Measurements from ENCODE around the gene SDF2L1. TPM values are rescaled to one million over a fixed set of nuclear protein-coding genes. Genes with fewer than 3 reads are reported as not detected.
"Not testable (repeated sequence)": the region's sequence is repeated elsewhere in the genome, so short reads cannot be mapped to it uniquely, and the experiment has no call there.

Gene SDF2L1
- total RNA-seq, 1 donor from 2014 or later: 61.4 TPM

- no peak for DNase-seq (ENCODE audit: low spot score)
These were observed 44.7 kb downstream of the SDF2L1 start for GRCh38 chr22:21686634-21687393.

- DNase-seq (ENCODE audit: low spot score): no peak
These were observed 45.7 kb downstream of the SDF2L1 start for GRCh38 chr22:21687685-21688259.

GRCh38 chr22:21688341-21688705 lies 46.2 kb downstream of the SDF2L1 start:
- no peak for DNase-seq (ENCODE audit: low spot score)

GRCh38 chr22:21688706-21689381 lies 46.7 kb downstream of the SDF2L1 start:
- no peak for DNase-seq (ENCODE audit: low spot score)

GRCh38 chr22:21690401-21690801 lies 48.3 kb downstream of the SDF2L1 start:
- DNase-seq (ENCODE audit: low spot score): no peak

GRCh38 chr22:21691816-21692215 lies 49.7 kb downstream of the SDF2L1 start:
- DNase-seq (ENCODE audit: low spot score): no peak

GRCh38 chr22:21692856-21693255 lies 50.8 kb downstream of the SDF2L1 start:
- DNase-seq (ENCODE audit: low spot score): not testable (repeated sequence)

- no peak for DNase-seq (ENCODE audit: low spot score)
These were observed 51.4 kb downstream of the SDF2L1 start for GRCh38 chr22:21693333-21693998.

Other genes with a start within 250 kb of the SDF2L1 start
- gene HIC2, start 224.9 kb upstream of the SDF2L1 start, total RNA-seq: 4.5 TPM
- gene TMEM191C, start 174.9 kb upstream of the SDF2L1 start, total RNA-seq: 2.8 TPM
- 0.26 TPM for gene RIMBP3C, start 90.8 kb upstream of the SDF2L1 start, total RNA-seq
- gene UBE2L3, start 74.6 kb upstream of the SDF2L1 start, total RNA-seq: 55.4 TPM
- 27.4 TPM for gene YDJC, start 12.3 kb upstream of the SDF2L1 start, total RNA-seq
- 0.37 TPM for gene CCDC116, start 9.5 kb upstream of the SDF2L1 start, total RNA-seq
- gene PPIL2, start 23.7 kb downstream of the SDF2L1 start, total RNA-seq: 46.6 TPM
- 10.0 TPM for gene YPEL1, start 93.5 kb downstream of the SDF2L1 start, total RNA-seq
- 131 TPM for gene MAPK1, start 225.3 kb downstream of the SDF2L1 start, total RNA-seq